Liver (tissue), 9 donors: Measurements from ENCODE around the gene CNOT10. TPM values are rescaled to one million over a fixed set of nuclear protein-coding genes. Genes with fewer than 3 reads are reported as not detected.

Experiments
- DNase-seq: peaks from one replicate; pipeline ENCODE4 v3.0.0-alpha.2; 2017; ENCODE audit warnings: low spot score
- H3K27ac ChIP-seq, 2 donors: one replicate each; pipeline ENCODE4 v1.7.0; 2013; ENCODE audit warnings: inconsistent platforms in 2 of 2, low read length in 2 of 2, control low read depth in 1 of 2, low read depth in 1 of 2, mild to moderate bottlenecking in 1 of 2
- H3K27me3 ChIP-seq, 4 donors: one replicate each; pipeline versions ENCODE4 v1.6.1 to v1.7.0; 2013; ENCODE audit warnings: low read length in 3 of 4, inconsistent platforms in 1 of 4, mild to moderate bottlenecking in 1 of 4, moderate library complexity in 1 of 4; ENCODE audit not compliant: control insufficient read depth in 4 of 4, insufficient read depth in 4 of 4
- H3K36me3 ChIP-seq, 4 donors: one replicate each; pipeline versions ENCODE4 v1.6.1 to v1.7.0; 2013; ENCODE audit warnings: low read length in 3 of 4, mild to moderate bottlenecking in 3 of 4, low read depth in 1 of 4, moderate library complexity in 1 of 4; ENCODE audit not compliant: control insufficient read depth in 4 of 4, insufficient read depth in 3 of 4
- H3K4me1 ChIP-seq, 4 donors: one replicate each; pipeline versions ENCODE4 v1.6.1 to v1.7.0; 2013; ENCODE audit warnings: low read length in 3 of 4, mild to moderate bottlenecking in 3 of 4, moderate library complexity in 1 of 4; ENCODE audit not compliant: control insufficient read depth in 4 of 4, insufficient read depth in 4 of 4
- H3K4me3 ChIP-seq, 3 donors: one replicate each; pipeline versions ENCODE4 v1.6.1 to v1.7.0; 2013; ENCODE audit warnings: low read length in 3 of 3, control low read depth in 1 of 3, low read depth in 1 of 3, mild to moderate bottlenecking in 1 of 3
- H3K9ac ChIP-seq, 2 donors: one replicate each; pipeline ENCODE4 v1.7.0; 2013; ENCODE audit warnings: low read length in 2 of 2, mild to moderate bottlenecking in 2 of 2, moderate library complexity in 2 of 2, control low read depth in 1 of 2, low read depth in 1 of 2
- H3K9me3 ChIP-seq, 4 donors: one replicate each; pipeline versions ENCODE4 v1.6.1 to v1.7.0; 2013; ENCODE audit warnings: low read length in 3 of 4; ENCODE audit not compliant: control insufficient read depth in 4 of 4
- ATF3 ChIP-seq: IDR thresholded peaks from 2 replicates; pipeline ENCODE4 v1.6.1; 2016; ENCODE audit warnings: antibody characterized with exemption
- CTCF ChIP-seq: fragments of 150-350 bp; IDR thresholded peaks from 2 replicates; pipeline ENCODE4 v1.5.1; 2017; ENCODE audit warnings: improper control_type of control experiment, low read depth, low read length; ENCODE audit not compliant: missing input control
- EGR1 ChIP-seq, 2 donors: IDR thresholded peaks; 2 replicates each; pipeline ENCODE4 v1.6.1; 2016 to 2018; ENCODE audit warnings: antibody characterized with exemption in 2 of 2, low read depth in 2 of 2
- FOXA1 ChIP-seq: IDR thresholded peaks from 2 replicates; pipeline ENCODE4 v1.6.1; 2016; ENCODE audit warnings: antibody characterized with exemption
- FOXA2 ChIP-seq: IDR thresholded peaks from 2 replicates; pipeline ENCODE4 v1.6.1; 2016; ENCODE audit warnings: antibody characterized with exemption
- GABPA ChIP-seq, 2 donors: IDR thresholded peaks in 1 of 2; conservative IDR thresholded peaks in 1 of 2; 2 replicates each; pipeline ENCODE4 v1.6.1; 2016; ENCODE audit warnings: antibody characterized with exemption in 2 of 2, mild to moderate bottlenecking in 1 of 2, moderate library complexity in 1 of 2
- HNF4A ChIP-seq, 2 donors: conservative IDR thresholded peaks; 2 replicates each; pipeline ENCODE4 v1.6.1; 2016; ENCODE audit warnings: antibody characterized with exemption in 2 of 2, mild to moderate bottlenecking in 2 of 2
- HNF4G ChIP-seq: IDR thresholded peaks from 2 replicates; pipeline ENCODE4 v1.6.1; 2016; ENCODE audit warnings: antibody characterized with exemption
- JUND ChIP-seq, 2 donors: IDR thresholded peaks; 2 replicates each; pipeline ENCODE4 v1.6.1; 2016; ENCODE audit warnings: antibody characterized with exemption in 2 of 2
- MAX ChIP-seq: IDR thresholded peaks from 2 replicates; pipeline ENCODE4 v1.6.1; 2016; ENCODE audit warnings: antibody characterized with exemption
- NR2F2 ChIP-seq: IDR thresholded peaks from 2 replicates; pipeline ENCODE4 v1.6.1; 2016; ENCODE audit warnings: antibody characterized with exemption
- RAD21 ChIP-seq, 2 donors: IDR thresholded peaks; 2 replicates each; pipeline ENCODE4 v1.6.1; 2016; ENCODE audit warnings: antibody characterized with exemption in 2 of 2, mild to moderate bottlenecking in 2 of 2
- REST ChIP-seq: IDR thresholded peaks from 2 replicates; pipeline ENCODE4 v1.6.1; 2016; ENCODE audit warnings: antibody characterized with exemption, mild to moderate bottlenecking
- RXRA ChIP-seq, 2 donors: IDR thresholded peaks; 2 replicates each; pipeline ENCODE4 v1.6.1; 2017 to 2018; ENCODE audit warnings: antibody characterized with exemption in 2 of 2, mild to moderate bottlenecking in 1 of 2
- SP1 ChIP-seq: IDR thresholded peaks from 2 replicates; pipeline ENCODE4 v1.6.1; 2018; ENCODE audit warnings: antibody characterized with exemption, mild to moderate bottlenecking
- TAF1 ChIP-seq: conservative IDR thresholded peaks from 2 replicates; pipeline ENCODE4 v1.6.1; 2016; ENCODE audit warnings: antibody characterized with exemption, mild to moderate bottlenecking
- YY1 ChIP-seq: IDR thresholded peaks from 2 replicates; pipeline ENCODE4 v1.6.1; 2016; ENCODE audit warnings: antibody characterized with exemption, mild to moderate bottlenecking
- ZBTB33 ChIP-seq: IDR thresholded peaks from 2 replicates; pipeline ENCODE4 v1.6.1; 2016; ENCODE audit warnings: antibody characterized with exemption
- WGBS: extraction: QIAGEN DNeasy Blood & Tissue Kit; methylation state at CpG from one replicate; pipeline ENCODE4 v1.1.7; 2013; 5-methylcytosine and 5-hydroxymethylcytosine counted together
- polyA plus RNA-seq, 2 donors: library from polyadenylated mRNA; stranded (reverse) in 1 of 2; unstranded in 1 of 2; fragments of 200-250 nt in 1 of 2; fragments of >200 nt in 1 of 2; fragmentation: Nextera tagmentation in 1 of 2; extraction: Ambion mirVana in 1 of 2; gene quantifications; one replicate each; pipeline versions ENCODE4 v1.2.1 to v1.2.3, GENCODE V29; 2013 to 2015
- total RNA-seq, 2 donors: library from RNA; depleted of rRNA; stranded (reverse); fragments of >200 nt; gene quantifications; one replicate each; pipeline ENCODE4 v1.2.3, GENCODE V29; 2014
- donor health status: healthy.
- donor health status: healthy.
- donor health status: healthy.
- donor health status: healthy.
- donor health status: healthy.

Gene CNOT10
- total and polyA plus RNA-seq, 4 donors, result 6.7 to 19.6 (median 11.1) TPM

- Histone ChIP-seq H3K9me3 (no peaks in the 10 kb centered on the region), H3K36me3 (peaks cover under 1 to 6% (median 1%) of the 10 kb centered on the region in 4 donors), H3K9ac (no peak overlapping the region), H3K4me3 (no peak overlapping the region), H3K4me1 (no peaks in the 10 kb centered on the region), H3K27me3 (no peaks in the 10 kb centered on the region), H3K27ac (no peak overlapping the region)
- WGBS, result 93% methylated on average over 2 of the region's 2 CpGs
- DNase-seq, result no peak
- TF ChIP-seq HNF4A (conservative IDR thresholded peaks at IDR 0.05), result no peak
These were observed 20.2 kb downstream of the CNOT10 start for GRCh38 chr3:32705232-32705631.

GRCh38 chr3:32706348-32707025 lies 21.5 kb downstream of the CNOT10 start:
- H3K9ac ChIP-seq, result no peak overlapping the region
- no peaks in the 10 kb centered on the region for H3K27me3 ChIP-seq
- H3K36me3 ChIP-seq, result peaks cover 2 to 9% (median 4%) of the 10 kb centered on the region in 4 donors
- no peaks in the 10 kb centered on the region for H3K4me1 ChIP-seq
- no peak overlapping the region for H3K4me3 ChIP-seq
- no peak overlapping the region for H3K27ac ChIP-seq
- H3K9me3 ChIP-seq, result no peaks in the 10 kb centered on the region
- DNase-seq, result no peak
- TF ChIP-seq NR2F2 (no peak), EGR1 (IDR thresholded peaks at IDR 0.05; ENCODE audit: low read depth in 2 of 2) (no peak), HNF4G (no peak), GABPA (IDR thresholded peaks at IDR 0.05 in 1 of 2, conservative IDR thresholded peaks at IDR 0.05 in 1 of 2) (no peak), SP1 (no peak), ATF3 (no peak), YY1 (no peak), CTCF (no peak), MAX (no peak), HNF4A (conservative IDR thresholded peaks at IDR 0.05) (no peak), FOXA1 (no peak), RAD21 (IDR thresholded peaks at IDR 0.05) (no peak), TAF1 (no peak), FOXA2 (no peak), RXRA (IDR thresholded peaks at IDR 0.05) (no peak), JUND (IDR thresholded peaks at IDR 0.05) (no peak), ZBTB33 (no peak), REST (no peak)
- 83% methylated on average over 6 of the region's 6 CpGs for WGBS
